B cell (primary cell): ENCODE data around the gene KIAA0319L. TPM values are rescaled to one million over a fixed set of nuclear protein-coding genes. Genes with fewer than 3 reads are reported as not detected.

Experiments
- ATAC-seq: fragments of 200-7000 bp; cut with Tn5 transposase; one replicate; pipeline ENCODE4 v1.10.0; 2021; ENCODE audit warnings: low read depth, mild to moderate bottlenecking, moderate number of reproducible peaks, moderate library complexity
- CTCF ChIA-PET: fragments of 350-600 bp; sonication (Branson Sonifier 250); formaldehyde crosslinking; loops from one replicate; lab custom pipeline; 2021; ENCODE audit warnings: antibody characterized with exemption, inconsistent platforms; lab: Charles Lee
- POLR2A ChIA-PET: fragments of 350-600 bp; sonication (Branson Sonifier 250); formaldehyde crosslinking; loops from one replicate; lab custom pipeline; 2021; ENCODE audit warnings: antibody characterized with exemption; lab: Charles Lee
- DNase-seq: peaks from one replicate; pipeline ENCODE4 v3.0.0; 2013
- H2AFZ ChIP-seq: 2 replicates; pipeline ENCODE4 v1.6.1; 2012; ENCODE audit warnings: mild to moderate bottlenecking, low read depth, low read length; ENCODE audit not compliant: insufficient read depth, poor library complexity, severe bottlenecking
- H3K27ac ChIP-seq, 2 donors: 1 replicate in 1 of 2; 2 replicates in 1 of 2; pipeline ENCODE4 v1.5.1; 2012 to 2013; ENCODE audit warnings: low read length in 2 of 2, mild to moderate bottlenecking in 2 of 2, moderate library complexity in 1 of 2
- H3K27me3 ChIP-seq, 4 experiments: fragments of 200-600 bp in 1 of 4; sonication (generic) in 1 of 4; replicated peaks in 1 of 4; 1 replicate in 2 of 4; 2 replicates in 2 of 4; pipeline versions ENCODE4 v1.6.1 to v1.7.0; 2013 to 2016; ENCODE audit warnings: low read length in 3 of 4, mild to moderate bottlenecking in 2 of 4, mixed read lengths in 1 of 4, moderate library complexity in 1 of 4; ENCODE audit not compliant: insufficient read depth in 4 of 4, control insufficient read depth in 3 of 4; ENCODE audit errors: control extremely low read depth in 1 of 4
- H3K36me3 ChIP-seq, 2 experiments: replicated peaks in 1 of 2; 1 replicate in 1 of 2; 2 replicates in 1 of 2; pipeline versions ENCODE4 v1.6.1 to v1.7.1; 2013; ENCODE audit warnings: low read length in 1 of 2; ENCODE audit not compliant: insufficient read depth in 2 of 2, control insufficient read depth in 1 of 2; ENCODE audit errors: control extremely low read depth in 1 of 2, extremely low read depth in 1 of 2
- H3K4me1 ChIP-seq, 2 donors: fragments of 200-600 bp in 1 of 2; sonication (generic) in 1 of 2; 1 replicate in 1 of 2; 2 replicates in 1 of 2; pipeline versions ENCODE4 v1.5.1 to v1.6.1; 2013 to 2017; ENCODE audit warnings: low read length in 2 of 2; ENCODE audit not compliant: control insufficient read depth in 2 of 2, insufficient read depth in 2 of 2
- H3K4me2 ChIP-seq: replicated peaks from 2 replicates; pipeline ENCODE3; 2012; ENCODE audit warnings: mild to moderate bottlenecking, low read depth, low read length; ENCODE audit not compliant: poor library complexity, severe bottlenecking
- H3K4me3 ChIP-seq, 5 experiments: fragments of 200-600 bp in 1 of 5; sonication (generic) in 1 of 5; 1 replicate in 3 of 5; 2 replicates in 2 of 5; pipeline versions ENCODE4 v1.5.1 to v1.7.0; 2011 to 2016; ENCODE audit warnings: low read length in 4 of 5, mild to moderate bottlenecking in 4 of 5, low read depth in 2 of 5, control low read depth in 1 of 5, moderate library complexity in 1 of 5; ENCODE audit not compliant: insufficient read depth in 1 of 5; ENCODE audit errors: control extremely low read depth in 1 of 5, extremely low read depth in 1 of 5
- H3K79me2 ChIP-seq: fragments of 200-600 bp; sonication (generic); one replicate; pipeline ENCODE4 v1.6.0; 2016; ENCODE audit warnings: low read length; ENCODE audit not compliant: control insufficient read depth, insufficient read depth
- H3K9ac ChIP-seq: fragments of 200-600 bp; sonication (generic); 2 replicates; pipeline ENCODE4 v1.6.1; 2017; ENCODE audit warnings: mild to moderate bottlenecking, low read length, moderate library complexity
- H3K9me3 ChIP-seq, 3 donors: one replicate each; pipeline versions ENCODE4 v1.6.1 to v1.7.1; 2013; ENCODE audit warnings: low read length in 2 of 3; ENCODE audit not compliant: control insufficient read depth in 2 of 3, insufficient read depth in 1 of 3; ENCODE audit errors: control extremely low read depth in 1 of 3
- H4K20me1 ChIP-seq: 2 replicates; pipeline ENCODE4 v1.6.0; 2012; ENCODE audit warnings: mild to moderate bottlenecking, low read length; ENCODE audit not compliant: insufficient read depth, control insufficient read depth, poor library complexity, severe bottlenecking
- H3K27ac Mint-ChIP-seq: one replicate; pipeline ENCODE4 v1.8.0; 2021; ENCODE audit warnings: mixed read lengths
- H3K27me3 Mint-ChIP-seq: one replicate; pipeline ENCODE4 v1.8.0; 2021; ENCODE audit warnings: mixed read lengths
- H3K4me1 Mint-ChIP-seq: one replicate; pipeline ENCODE4 v1.8.0; 2021; ENCODE audit warnings: mixed read lengths
- H3K4me3 Mint-ChIP-seq: one replicate; pipeline ENCODE4 v1.8.0; 2021; ENCODE audit warnings: mixed read lengths
- H3K9me3 Mint-ChIP-seq: one replicate; pipeline ENCODE4 v1.8.0; 2022; ENCODE audit warnings: mixed read lengths; ENCODE audit not compliant: insufficient read depth
- EZH2 ChIP-seq: IDR thresholded peaks from 2 replicates; pipeline ENCODE4 v1.6.1; 2012; ENCODE audit warnings: borderline replicate concordance, low read depth, mild to moderate bottlenecking, moderate library complexity, low read length; ENCODE audit not compliant: insufficient read depth, poor library complexity, severe bottlenecking
- WGBS: methylation state at CpG from one replicate; pipeline ENCODE4 v1.1.5; 2013; ENCODE audit warnings: missing lambda C conversion rate; ENCODE audit not compliant: insufficient coverage; 5-methylcytosine and 5-hydroxymethylcytosine counted together
- intact Hi-C: fragments of 100-400 bp; cut with micrococcal nuclease; formaldehyde crosslinking; loops from one replicate; pipeline ENCODE4 v1.10.0; 2022
- polyA plus RNA-seq: library from polyadenylated mRNA; depleted of rRNA; stranded (reverse); fragments of >200 nt; gene quantifications from 2 replicates; pipeline ENCODE4 v1.2.3, GENCODE V29; 2012
- total RNA-seq, 2 donors: library from RNA; stranded (reverse); fragments of 120-200 nt in 1 of 2; gene quantifications; 1 replicate in 1 of 2; 2 replicates in 1 of 2; pipeline versions ENCODE4 v1.2.3 to v1.2.4, GENCODE V29; 2013 to 2022
- TF ChIP-seq, protein P1 (sequence below): fragments of 200-600 bp; IDR thresholded peaks from one replicate; pipeline ENCODE4 v1.8.0; 2022; ENCODE audit warnings: antibody characterized with exemption, mild to moderate bottlenecking

The KIAA0319L gene
- total and polyA plus RNA-seq, 2 donors (not counting 1 experiment from before 2014, with no cell fraction given) = 35.9 to 78.1 TPM

DNA sequence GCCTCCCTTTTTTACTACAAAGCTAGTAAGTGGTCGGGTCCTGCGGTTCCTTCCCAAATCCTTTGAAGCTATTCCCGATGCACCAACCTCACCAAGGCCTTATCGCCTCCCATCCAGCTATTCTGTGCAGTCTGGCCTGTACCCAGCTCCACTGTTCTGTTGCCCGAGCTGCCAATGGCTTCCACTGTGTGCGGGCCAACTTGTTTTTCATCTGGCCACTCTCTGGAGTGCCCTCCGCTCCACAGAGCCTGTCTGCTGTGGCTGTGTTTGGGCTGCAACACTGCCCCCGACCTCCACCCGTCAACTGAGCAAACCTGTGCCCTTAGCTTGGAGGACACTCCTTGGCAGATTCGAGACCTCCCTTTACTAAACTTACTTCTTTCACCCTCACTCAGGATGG is 125.0 kb downstream of the KIAA0319L start:
- DNase-seq = no peak
- Mint-ChIP-seq H3K27me3 (no peaks in the 10 kb centered on the region), H3K27ac (no peak overlapping the region), H3K4me3 (no peak overlapping the region), H3K9me3 (no peaks in the 10 kb centered on the region), H3K4me1 (no peaks in the 10 kb centered on the region)
- no peak for ATAC-seq
- no peaks in the 10 kb centered on the region for H3K4me1 ChIP-seq
- H3K27ac ChIP-seq = no peak overlapping the region
- peaks cover 0 to 23% of the 10 kb centered on the region in 2 experiments for H3K36me3 ChIP-seq
- no peaks in the 10 kb centered on the region for H3K27me3 ChIP-seq
- H2AFZ ChIP-seq = no peak overlapping the region
- H3K9ac ChIP-seq = no peak overlapping the region
- POLR2A ChIA-PET = no interaction called here
- H3K4me3 ChIP-seq = no peak overlapping the region
- H4K20me1 ChIP-seq = no peaks in the 10 kb centered on the region
- H3K9me3 ChIP-seq = peaks cover 0 to 2% (median 0%) of the 10 kb centered on the region in 3 donors
- no peaks in the 10 kb centered on the region for H3K79me2 ChIP-seq
- 98% methylated on average over 10 of the region's 10 CpGs for WGBS
- intact Hi-C loops = no loop called here
- H3K4me2 ChIP-seq = no peak overlapping the region
- CTCF ChIA-PET = no interaction called here
- TF ChIP-seq EZH2 = no peak
- TF ChIP-seq, protein P1, sequence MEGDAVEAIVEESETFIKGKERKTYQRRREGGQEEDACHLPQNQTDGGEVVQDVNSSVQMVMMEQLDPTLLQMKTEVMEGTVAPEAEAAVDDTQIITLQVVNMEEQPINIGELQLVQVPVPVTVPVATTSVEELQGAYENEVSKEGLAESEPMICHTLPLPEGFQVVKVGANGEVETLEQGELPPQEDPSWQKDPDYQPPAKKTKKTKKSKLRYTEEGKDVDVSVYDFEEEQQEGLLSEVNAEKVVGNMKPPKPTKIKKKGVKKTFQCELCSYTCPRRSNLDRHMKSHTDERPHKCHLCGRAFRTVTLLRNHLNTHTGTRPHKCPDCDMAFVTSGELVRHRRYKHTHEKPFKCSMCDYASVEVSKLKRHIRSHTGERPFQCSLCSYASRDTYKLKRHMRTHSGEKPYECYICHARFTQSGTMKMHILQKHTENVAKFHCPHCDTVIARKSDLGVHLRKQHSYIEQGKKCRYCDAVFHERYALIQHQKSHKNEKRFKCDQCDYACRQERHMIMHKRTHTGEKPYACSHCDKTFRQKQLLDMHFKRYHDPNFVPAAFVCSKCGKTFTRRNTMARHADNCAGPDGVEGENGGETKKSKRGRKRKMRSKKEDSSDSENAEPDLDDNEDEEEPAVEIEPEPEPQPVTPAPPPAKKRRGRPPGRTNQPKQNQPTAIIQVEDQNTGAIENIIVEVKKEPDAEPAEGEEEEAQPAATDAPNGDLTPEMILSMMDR = no peak

DNA sequence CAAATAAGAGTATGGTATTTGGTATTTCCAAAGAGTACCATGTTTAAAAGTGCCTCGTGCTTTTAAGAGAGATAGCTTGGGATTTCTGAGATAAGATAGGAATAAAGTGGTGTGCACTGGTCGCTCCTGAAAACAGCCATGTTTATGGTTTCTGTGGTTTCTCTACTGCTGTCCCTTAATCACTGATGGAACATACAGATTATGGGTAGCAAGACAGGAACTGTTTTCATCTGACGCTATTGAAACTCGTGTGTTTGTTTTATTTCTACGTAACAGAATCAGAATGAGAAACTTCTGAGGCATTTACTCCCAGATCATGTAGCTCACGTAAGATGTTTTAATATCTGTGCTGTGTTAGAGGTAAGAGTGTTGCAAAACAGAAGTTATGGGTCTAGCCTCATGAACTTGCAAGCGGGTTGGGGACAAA is 126.0 kb downstream of the KIAA0319L start:
- Histone ChIP-seq H3K79me2 (no peaks in the 10 kb centered on the region), H3K9ac (no peak overlapping the region), H3K36me3 (peaks cover 0 to 20% of the 10 kb centered on the region in 2 experiments), H3K27ac (no peak overlapping the region), H3K9me3 (peaks cover 0 to 2% (median 0%) of the 10 kb centered on the region in 3 donors), H3K4me2 (no peak overlapping the region), H3K27me3 (no peaks in the 10 kb centered on the region), H3K4me1 (no peaks in the 10 kb centered on the region), H2AFZ (no peak overlapping the region), H3K4me3 (no peak overlapping the region), H4K20me1 (no peaks in the 10 kb centered on the region)
- ChIA-PET POLR2A (no interaction called here), CTCF (no interaction called here)
- Mint-ChIP-seq H3K4me3 (no peak overlapping the region), H3K27me3 (no peaks in the 10 kb centered on the region), H3K4me1 (peaks cover 1% of the 10 kb centered on the region), H3K27ac (no peak overlapping the region), H3K9me3 (no peaks in the 10 kb centered on the region)
- TF ChIP-seq, protein P1 = no peak
- intact Hi-C loops = no loop called here
- no peak for DNase-seq
- ATAC-seq = no peak
- 67% methylated on average over 6 of the region's 7 CpGs for WGBS
